Esophagus squamous epithelium (tissue), 5 donors: ENCODE measurements around the gene MCTP2. TPM values are rescaled to one million over a fixed set of nuclear protein-coding genes. Genes with fewer than 3 reads are reported as not detected.

Source experiments
- DNase-seq: peaks from one replicate; lab custom pipeline; 2025; lab: John Stamatoyannopoulos, UW
- H3K27ac ChIP-seq, 4 donors: fragments of 200-600 bp; sonication (generic); one replicate each; pipeline ENCODE4 v1.5.1; 2016 to 2019; ENCODE audit warnings: mild to moderate bottlenecking in 1 of 4
- H3K27me3 ChIP-seq, 4 donors: fragments of 200-600 bp; sonication (generic); 1 replicate in 3 of 4; 2 replicates in 1 of 4; pipeline versions ENCODE4 v1.5.1 to v1.6.0; 2017 to 2021; ENCODE audit warnings: antibody characterized with exemption in 1 of 4
- H3K36me3 ChIP-seq, 3 donors: fragments of 200-600 bp; sonication (generic); one replicate each; pipeline ENCODE4 v1.5.1; 2016 to 2019
- H3K4me1 ChIP-seq, 3 donors: fragments of 200-600 bp; sonication (generic); one replicate each; pipeline ENCODE4 v1.5.1; 2017 to 2019
- H3K4me3 ChIP-seq, 4 donors: fragments of 200-600 bp; sonication (generic); 1 replicate in 3 of 4; 2 replicates in 1 of 4; pipeline ENCODE4 v1.5.1; 2016 to 2019; ENCODE audit warnings: mild to moderate bottlenecking in 2 of 4, moderate library complexity in 1 of 4
- H3K9me3 ChIP-seq, 3 donors: fragments of 200-600 bp; sonication (generic); one replicate each; pipeline ENCODE4 v1.5.1; 2016 to 2019
- POLR2A ChIP-seq, 4 donors: fragments of 450-650 bp; IDR thresholded peaks; one replicate each; pipeline ENCODE4 v1.6.1; 2017; ENCODE audit warnings: antibody characterized with exemption in 4 of 4, mild to moderate bottlenecking in 4 of 4, moderate library complexity in 3 of 4
- WGBS, 2 donors: methylation state at CpG; one replicate each; pipeline ENCODE4 v1.1.5; 2018; 5-methylcytosine and 5-hydroxymethylcytosine counted together
- intact Hi-C: fragments of 100-400 bp; cut with DNase I; formaldehyde crosslinking; loops from one replicate; pipeline ENCODE4 v1.15.0; 2022
- total RNA-seq, 4 donors: library from RNA; depleted of rRNA; stranded (reverse); fragments of >200 nt; gene quantifications; one replicate each; pipeline ENCODE4 v1.1.0, GENCODE V29; 2016
- TF ChIP-seq, protein P1 (sequence below), 6 experiments: fragments of 450-650 bp in 4 of 6; fragments of 200-600 bp in 2 of 6; sonication (generic) in 2 of 6; IDR thresholded peaks; one replicate each; pipeline ENCODE4 v1.5.1; 2016 to 2019; ENCODE audit warnings: antibody characterized with exemption in 6 of 6, mild to moderate bottlenecking in 4 of 6, moderate library complexity in 4 of 6
- donor health status: DM: yes; HTN: yes; CAD: no.

MCTP2 gene
- total RNA-seq, 4 donors from 2014 or later: 11.2 to 29.9 (median 15.6) TPM

DNA sequence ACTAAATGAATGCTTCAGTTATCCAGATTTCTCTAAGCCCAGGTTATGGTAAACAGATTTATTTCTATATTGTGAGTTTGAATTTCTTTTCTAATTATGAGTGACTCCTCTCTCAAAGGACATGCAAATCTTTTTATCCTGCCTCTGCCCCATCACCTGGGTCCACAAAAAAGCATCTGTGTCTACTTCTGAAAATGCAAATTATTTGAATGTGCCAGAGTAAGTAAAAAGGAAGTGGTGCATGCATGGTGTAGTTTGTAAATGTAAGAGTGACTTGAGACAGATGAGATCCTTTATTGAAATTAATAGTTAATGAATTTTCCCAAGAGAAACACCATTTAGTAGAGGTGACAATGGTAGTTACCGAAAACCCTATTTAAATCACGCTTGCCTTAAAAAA lies 26.9 kb downstream of the MCTP2 start:
- Histone ChIP-seq H3K4me3 (no peak overlapping the region), H3K27me3 (no peaks in the 10 kb centered on the region), H3K9me3 (no peaks in the 10 kb centered on the region), H3K4me1 (peaks cover 0 to 15% (median 3%) of the 10 kb centered on the region in 3 donors), H3K36me3 (no peaks in the 10 kb centered on the region), H3K27ac (no peak overlapping the region)
- 91 to 93% methylated on average over 2 of the region's 2 CpGs for WGBS, 2 donors
- TF ChIP-seq, protein P1, sequence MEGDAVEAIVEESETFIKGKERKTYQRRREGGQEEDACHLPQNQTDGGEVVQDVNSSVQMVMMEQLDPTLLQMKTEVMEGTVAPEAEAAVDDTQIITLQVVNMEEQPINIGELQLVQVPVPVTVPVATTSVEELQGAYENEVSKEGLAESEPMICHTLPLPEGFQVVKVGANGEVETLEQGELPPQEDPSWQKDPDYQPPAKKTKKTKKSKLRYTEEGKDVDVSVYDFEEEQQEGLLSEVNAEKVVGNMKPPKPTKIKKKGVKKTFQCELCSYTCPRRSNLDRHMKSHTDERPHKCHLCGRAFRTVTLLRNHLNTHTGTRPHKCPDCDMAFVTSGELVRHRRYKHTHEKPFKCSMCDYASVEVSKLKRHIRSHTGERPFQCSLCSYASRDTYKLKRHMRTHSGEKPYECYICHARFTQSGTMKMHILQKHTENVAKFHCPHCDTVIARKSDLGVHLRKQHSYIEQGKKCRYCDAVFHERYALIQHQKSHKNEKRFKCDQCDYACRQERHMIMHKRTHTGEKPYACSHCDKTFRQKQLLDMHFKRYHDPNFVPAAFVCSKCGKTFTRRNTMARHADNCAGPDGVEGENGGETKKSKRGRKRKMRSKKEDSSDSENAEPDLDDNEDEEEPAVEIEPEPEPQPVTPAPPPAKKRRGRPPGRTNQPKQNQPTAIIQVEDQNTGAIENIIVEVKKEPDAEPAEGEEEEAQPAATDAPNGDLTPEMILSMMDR (IDR thresholded peaks at IDR 0.05): no peak
- no peak for TF ChIP-seq POLR2A (IDR thresholded peaks at IDR 0.05)
- intact Hi-C loops: no loop called here
- no peak for DNase-seq

DNA sequence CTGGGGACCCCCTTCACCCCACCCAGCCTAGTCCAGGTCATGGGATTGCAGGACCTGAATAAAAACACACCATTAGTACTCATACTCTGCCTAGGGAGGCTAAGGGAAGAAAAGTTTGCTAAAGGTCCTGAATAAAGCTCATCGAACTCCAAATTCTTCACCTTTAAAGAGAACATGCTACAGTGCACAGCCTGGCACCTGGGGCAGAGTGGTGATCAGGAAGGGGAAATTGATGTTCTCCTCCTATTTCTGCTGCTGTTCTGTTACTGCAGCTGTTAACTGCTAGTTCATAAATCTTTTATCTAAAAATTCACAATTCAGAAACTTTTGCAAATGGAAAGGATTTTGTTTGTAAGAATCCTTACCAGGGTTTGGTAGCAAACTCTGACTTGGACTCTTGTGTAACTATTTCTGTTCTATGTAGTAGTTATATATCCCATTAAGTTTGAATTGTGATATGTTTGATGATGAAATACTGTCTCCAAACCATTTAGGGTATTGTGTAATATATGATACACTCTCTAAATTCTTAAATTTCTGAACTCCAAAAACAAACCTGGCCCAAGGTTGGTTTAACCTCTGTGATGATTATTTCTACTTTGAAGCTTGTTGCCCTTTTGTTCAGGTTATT lies 27.9 kb downstream of the MCTP2 start:
- H3K36me3 ChIP-seq: no peaks in the 10 kb centered on the region
- H3K9me3 ChIP-seq: no peaks in the 10 kb centered on the region
- intact Hi-C loops: no loop called here
- DNase-seq: no peak
- no peaks in the 10 kb centered on the region for H3K27me3 ChIP-seq
- peaks cover 0 to 15% (median 3%) of the 10 kb centered on the region in 3 donors for H3K4me1 ChIP-seq
- 63 to 73% methylated on average over 1 of the region's 1 CpG for WGBS, 2 donors
- no peak overlapping the region for H3K4me3 ChIP-seq
- no peak overlapping the region for H3K27ac ChIP-seq
- TF ChIP-seq, protein P1 (IDR thresholded peaks at IDR 0.05): no peak
- TF ChIP-seq POLR2A (IDR thresholded peaks at IDR 0.05): no peak

DNA sequence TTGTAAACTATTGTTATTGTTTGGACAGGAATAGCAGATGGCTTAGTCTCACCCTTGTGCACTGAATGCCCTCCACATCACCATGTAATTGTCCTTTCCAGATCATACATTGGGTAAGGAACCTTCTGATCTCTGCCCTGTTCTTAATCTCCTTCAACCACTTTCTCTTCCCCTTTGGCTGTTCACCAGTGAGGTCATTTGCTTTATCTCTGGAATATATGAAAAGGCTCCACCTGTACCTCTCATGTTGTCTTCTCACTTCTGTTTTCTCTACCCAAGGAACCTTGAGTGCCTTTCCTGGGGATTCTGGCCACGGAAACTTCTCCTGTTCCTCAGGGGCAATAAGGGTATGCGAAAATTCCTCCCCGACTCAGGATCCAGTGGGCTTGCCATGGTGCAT lies 28.5 kb downstream of the MCTP2 start:
- peaks cover 0 to 20% (median 3%) of the 10 kb centered on the region in 3 donors for H3K4me1 ChIP-seq
- TF ChIP-seq, protein P1 (IDR thresholded peaks at IDR 0.05): no peak
- WGBS, 2 donors: 66 to 88% methylated on average over 3 of the region's 3 CpGs
- no peak for DNase-seq
- H3K4me3 ChIP-seq: no peak overlapping the region
- no peaks in the 10 kb centered on the region for H3K27me3 ChIP-seq
- H3K27ac ChIP-seq: no peak overlapping the region
- no peaks in the 10 kb centered on the region for H3K9me3 ChIP-seq
- H3K36me3 ChIP-seq: no peaks in the 10 kb centered on the region
- intact Hi-C loops: no loop called here

DNA sequence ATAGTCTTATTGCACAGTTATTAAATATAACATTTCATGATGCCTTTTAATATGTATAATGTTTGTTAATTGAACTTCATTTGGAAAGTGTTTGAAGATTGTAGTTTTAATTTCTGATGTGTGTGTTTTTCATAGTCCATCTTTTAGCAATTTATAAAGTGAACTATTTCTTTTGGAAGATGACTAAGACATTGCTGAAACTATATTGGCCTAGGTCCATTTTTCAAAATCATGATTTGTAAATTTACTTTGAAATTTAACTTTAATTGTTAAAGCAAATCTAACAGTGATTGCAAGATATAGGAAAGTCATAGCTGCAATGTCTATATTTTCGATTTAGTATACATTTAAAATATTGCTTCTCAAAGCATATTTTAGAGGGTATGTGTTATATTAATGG lies 30.8 kb downstream of the MCTP2 start:
- WGBS, 2 donors: 38 to 76% methylated on average over 1 of the region's 1 CpG
- peaks cover 0 to 42% (median 3%) of the 10 kb centered on the region in 3 donors for H3K4me1 ChIP-seq
- no peaks in the 10 kb centered on the region for H3K27me3 ChIP-seq
- H3K9me3 ChIP-seq: no peaks in the 10 kb centered on the region
- no peak overlapping the region for H3K4me3 ChIP-seq
- no peak for DNase-seq
- intact Hi-C loops: no loop called here
- H3K36me3 ChIP-seq: no peaks in the 10 kb centered on the region
- TF ChIP-seq, protein P1 (IDR thresholded peaks at IDR 0.05): no peak
- TF ChIP-seq POLR2A (IDR thresholded peaks at IDR 0.05): no peak
- no peak overlapping the region for H3K27ac ChIP-seq

DNA sequence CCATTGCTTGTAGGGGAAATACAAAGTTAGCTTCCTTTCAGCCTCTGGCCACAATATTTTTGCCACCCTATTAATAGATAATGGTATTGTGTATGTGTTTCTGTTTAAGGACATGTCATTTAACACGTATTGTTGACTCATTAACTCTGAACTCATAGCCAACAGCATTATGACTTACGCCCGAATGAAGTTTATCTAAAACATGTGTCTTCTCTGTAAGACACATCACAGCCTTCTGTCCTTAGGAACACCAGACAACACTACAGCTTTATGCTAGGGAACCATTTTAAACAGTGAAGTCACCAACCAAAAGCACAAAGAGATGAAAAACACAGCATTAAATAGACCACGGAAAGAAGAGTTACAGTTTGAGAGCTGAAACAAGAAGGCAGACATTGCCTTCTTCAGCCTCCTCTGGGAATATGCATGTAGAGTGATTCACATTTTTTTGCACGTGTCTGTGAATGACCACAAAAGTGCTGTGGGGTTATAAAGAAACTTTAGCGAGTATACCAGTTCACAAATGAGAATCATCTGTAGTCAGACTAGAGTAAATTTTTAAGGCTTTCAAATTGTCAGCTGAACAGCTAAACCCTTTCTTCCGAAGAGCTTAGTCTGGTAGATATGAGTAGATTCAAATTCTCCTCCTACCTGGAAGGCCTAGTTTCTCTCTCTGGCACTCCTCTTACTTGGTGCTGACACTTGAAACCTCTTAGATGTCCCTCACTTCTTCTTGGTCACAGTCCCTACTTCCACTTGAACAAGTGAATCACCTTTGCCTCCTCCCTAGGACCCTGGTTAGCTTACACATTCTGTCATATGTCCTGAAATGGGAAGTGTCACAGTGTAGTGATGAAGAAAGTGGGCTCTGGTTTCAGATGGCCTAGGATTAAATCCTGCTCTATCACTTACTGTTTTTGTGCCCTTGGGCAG lies 32.2 kb downstream of the MCTP2 start:
- WGBS, 2 donors: 49 to 50% methylated on average over 7 of the region's 7 CpGs
- H3K27ac ChIP-seq: peak overlapping the region in 1 of 4 donors; percentile 14
- no peaks in the 10 kb centered on the region for H3K9me3 ChIP-seq
- no peaks in the 10 kb centered on the region for H3K36me3 ChIP-seq
- intact Hi-C loops: no loop called here
- no peak for DNase-seq
- H3K4me3 ChIP-seq: no peak overlapping the region
- peaks cover 0 to 42% (median 3%) of the 10 kb centered on the region in 3 donors for H3K4me1 ChIP-seq
- H3K27me3 ChIP-seq: no peaks in the 10 kb centered on the region
- TF ChIP-seq, protein P1 (IDR thresholded peaks at IDR 0.05): no peak
- no peak for TF ChIP-seq POLR2A (IDR thresholded peaks at IDR 0.05)
